HFFc6 (cell line): ENCODE data around the gene ITPR1. TPM values are rescaled to one million over a fixed set of nuclear protein-coding genes. Genes with fewer than 3 reads are reported as not detected.

Experiments
- DNase-seq: peaks from one replicate; pipeline ENCODE4 v3.0.0-alpha.2; 2018
- H3K27ac Mint-ChIP-seq: 2 replicates; pipeline ENCODE4 v1.8.0; 2020; ENCODE audit warnings: mild to moderate bottlenecking, mixed read lengths
- H3K27me3 Mint-ChIP-seq: 2 replicates; pipeline ENCODE4 v1.8.0; 2021; ENCODE audit warnings: mild to moderate bottlenecking, moderate library complexity, mixed read lengths; ENCODE audit not compliant: insufficient read depth
- H3K36me3 Mint-ChIP-seq: 2 replicates; pipeline ENCODE4 v1.8.0; 2021; ENCODE audit warnings: low read depth, mixed read lengths
- H3K4me1 Mint-ChIP-seq: 2 replicates; pipeline ENCODE4 v1.8.0; 2020; ENCODE audit warnings: low read depth, mixed read lengths
- H3K4me3 Mint-ChIP-seq: 2 replicates; pipeline ENCODE4 v1.8.0; 2020; ENCODE audit warnings: mild to moderate bottlenecking, moderate library complexity, mixed read lengths
- H3K9me3 Mint-ChIP-seq: 2 replicates; pipeline ENCODE4 v1.8.0; 2020; ENCODE audit warnings: mild to moderate bottlenecking, mixed read lengths
- total RNA-seq, 6 experiments: library from RNA; stranded (reverse); fragmentation: NEBNext Ultra II Directional; extraction: Animal tissue kit (Norgen Biotek cat#: 25700); gene quantifications; 2 replicates in 1 of 6; 3 replicates in 5 of 6; pipeline ENCODE4 v1.2.3, GENCODE V29; 2021
- TF ChIP-seq, protein P1 (sequence below): fragments of 200-600 bp; sonication (generic); IDR thresholded peaks from 2 replicates; pipeline ENCODE4 v1.5.0; 2021; ENCODE audit warnings: antibody characterized with exemption, mild to moderate bottlenecking

ITPR1 gene
- total RNA-seq, 6 experiments from 2014 or later = 4.9 to 8.3 (median 6.1) TPM

DNA sequence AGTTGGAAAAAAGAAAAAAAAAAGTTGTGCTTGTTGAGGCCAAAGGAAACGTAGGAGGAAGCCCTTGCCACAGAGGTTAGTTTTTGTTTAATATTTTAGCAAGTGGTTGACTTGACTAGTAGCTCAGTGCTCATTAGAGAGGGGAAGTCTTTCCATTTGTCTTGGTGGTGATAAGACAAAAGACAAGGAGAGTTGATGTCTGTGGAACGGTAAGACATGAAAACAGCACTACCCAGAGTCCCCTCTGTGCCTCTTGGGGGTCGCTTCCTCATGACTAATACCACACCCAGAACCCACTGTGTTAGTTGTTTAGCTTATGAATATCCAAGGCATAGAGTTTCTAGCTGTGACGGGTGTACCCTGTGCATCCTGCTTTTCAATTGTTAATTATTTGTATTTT lies 211.4 kb downstream of the ITPR1 start:
- Mint-ChIP-seq H3K4me3 (no peak overlapping the region), H3K27ac (no peak overlapping the region), H3K9me3 (no peaks in the 10 kb centered on the region; the same call in 1 of the 2 replicates), H3K4me1 (peaks cover 7% of the 10 kb centered on the region), H3K36me3 (peaks cover 14% of the 10 kb centered on the region), H3K27me3 (peaks cover 3% of the 10 kb centered on the region)
- DNase-seq = no peak
- TF ChIP-seq, protein P1, sequence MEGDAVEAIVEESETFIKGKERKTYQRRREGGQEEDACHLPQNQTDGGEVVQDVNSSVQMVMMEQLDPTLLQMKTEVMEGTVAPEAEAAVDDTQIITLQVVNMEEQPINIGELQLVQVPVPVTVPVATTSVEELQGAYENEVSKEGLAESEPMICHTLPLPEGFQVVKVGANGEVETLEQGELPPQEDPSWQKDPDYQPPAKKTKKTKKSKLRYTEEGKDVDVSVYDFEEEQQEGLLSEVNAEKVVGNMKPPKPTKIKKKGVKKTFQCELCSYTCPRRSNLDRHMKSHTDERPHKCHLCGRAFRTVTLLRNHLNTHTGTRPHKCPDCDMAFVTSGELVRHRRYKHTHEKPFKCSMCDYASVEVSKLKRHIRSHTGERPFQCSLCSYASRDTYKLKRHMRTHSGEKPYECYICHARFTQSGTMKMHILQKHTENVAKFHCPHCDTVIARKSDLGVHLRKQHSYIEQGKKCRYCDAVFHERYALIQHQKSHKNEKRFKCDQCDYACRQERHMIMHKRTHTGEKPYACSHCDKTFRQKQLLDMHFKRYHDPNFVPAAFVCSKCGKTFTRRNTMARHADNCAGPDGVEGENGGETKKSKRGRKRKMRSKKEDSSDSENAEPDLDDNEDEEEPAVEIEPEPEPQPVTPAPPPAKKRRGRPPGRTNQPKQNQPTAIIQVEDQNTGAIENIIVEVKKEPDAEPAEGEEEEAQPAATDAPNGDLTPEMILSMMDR = no peak

GRCh38 chr3:4707324-4707723 lies 214.2 kb downstream of the ITPR1 start:
- peaks cover 23% of the 10 kb centered on the region for H3K4me1 Mint-ChIP-seq
- peaks cover 4% of the 10 kb centered on the region; the same call in 1 of the 2 replicates for H3K36me3 Mint-ChIP-seq
- peaks cover 3% of the 10 kb centered on the region for H3K27me3 Mint-ChIP-seq
- H3K27ac Mint-ChIP-seq = no peak overlapping the region
- TF ChIP-seq, protein P1 = no peak
- no peak for DNase-seq
- H3K4me3 Mint-ChIP-seq = no peak overlapping the region
- no peaks in the 10 kb centered on the region for H3K9me3 Mint-ChIP-seq

DNA sequence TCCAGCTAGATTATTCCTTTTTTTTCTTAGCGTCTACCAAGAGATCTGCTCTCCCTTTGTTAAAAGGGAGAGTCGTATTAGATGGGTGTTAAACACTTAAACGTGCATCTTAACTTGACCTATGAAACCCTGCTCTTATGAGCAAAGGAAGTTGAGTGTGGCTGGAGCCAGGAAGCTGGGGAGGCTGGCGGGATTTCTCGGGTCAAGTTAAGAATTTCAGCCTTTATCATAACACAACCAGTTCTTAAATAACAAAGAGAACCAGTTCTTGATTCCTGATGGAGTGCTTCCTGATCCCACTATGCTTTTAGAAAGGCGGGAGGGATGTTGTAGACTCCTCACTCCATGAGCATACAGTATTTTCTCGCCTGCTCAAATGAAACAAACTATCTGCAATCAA lies 215.1 kb downstream of the ITPR1 start:
- H3K4me1 Mint-ChIP-seq = peaks cover 26% of the 10 kb centered on the region
- DNase-seq = no peak
- H3K9me3 Mint-ChIP-seq = no peaks in the 10 kb centered on the region
- H3K4me3 Mint-ChIP-seq = no peak overlapping the region
- H3K27ac Mint-ChIP-seq = no peak overlapping the region
- peaks cover 3% of the 10 kb centered on the region for H3K27me3 Mint-ChIP-seq
- H3K36me3 Mint-ChIP-seq = peaks cover 4% of the 10 kb centered on the region; the same call in 1 of the 2 replicates
- TF ChIP-seq, protein P1 = no peak

DNA sequence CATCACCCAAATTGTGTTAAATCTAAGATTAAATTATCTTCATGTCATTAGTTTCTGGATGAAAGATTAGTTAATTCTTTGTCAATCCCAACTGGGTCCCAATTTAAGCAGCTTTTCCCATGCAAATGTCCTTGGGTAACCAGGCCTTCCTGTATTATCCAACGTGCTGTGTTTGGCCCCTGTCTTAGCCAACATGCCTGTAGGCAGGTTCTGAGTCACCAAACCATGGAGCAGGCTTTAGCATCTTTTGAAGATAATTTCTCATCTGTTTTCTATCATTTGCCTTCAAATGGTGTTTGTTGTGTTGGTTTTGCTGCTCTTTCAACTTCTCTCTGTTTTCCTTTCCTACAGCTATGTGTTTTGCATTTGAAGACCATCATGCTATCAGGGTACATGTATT lies 216.2 kb downstream of the ITPR1 start:
- H3K36me3 Mint-ChIP-seq = peaks cover 4% of the 10 kb centered on the region; the same call in 1 of the 2 replicates
- peaks cover 26% of the 10 kb centered on the region for H3K4me1 Mint-ChIP-seq
- H3K9me3 Mint-ChIP-seq = no peaks in the 10 kb centered on the region
- peaks cover 3% of the 10 kb centered on the region for H3K27me3 Mint-ChIP-seq
- no peak overlapping the region for H3K4me3 Mint-ChIP-seq
- peak; percentile 54 for DNase-seq
- TF ChIP-seq, protein P1 = no peak
- H3K27ac Mint-ChIP-seq = no peak overlapping the region

DNA sequence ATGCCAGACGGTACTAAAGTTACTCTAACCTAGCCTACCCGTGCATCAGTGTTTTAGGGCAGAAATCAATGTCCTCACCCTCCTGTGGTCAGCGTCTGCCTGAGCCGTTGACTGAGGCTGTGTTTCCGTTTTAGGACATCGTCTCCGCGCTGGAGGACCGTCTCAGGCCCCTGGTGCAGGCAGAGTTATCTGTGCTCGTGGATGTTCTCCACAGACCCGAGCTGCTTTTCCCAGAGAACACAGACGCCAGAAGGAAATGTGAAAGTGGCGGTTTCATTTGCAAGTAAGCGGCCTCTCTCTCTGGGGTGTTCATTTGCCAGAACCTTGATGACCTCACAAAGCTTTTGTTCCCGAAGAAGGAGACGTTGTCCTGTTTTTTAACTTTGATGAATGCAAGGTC lies 217.0 kb downstream of the ITPR1 start:
- no peak for DNase-seq
- Mint-ChIP-seq H3K27ac (no peak overlapping the region), H3K4me1 (peaks cover 26% of the 10 kb centered on the region), H3K36me3 (peaks cover 4% of the 10 kb centered on the region; the same call in 1 of the 2 replicates), H3K4me3 (no peak overlapping the region), H3K27me3 (peaks cover 2% of the 10 kb centered on the region), H3K9me3 (no peaks in the 10 kb centered on the region)
- TF ChIP-seq, protein P1 = no peak

DNA sequence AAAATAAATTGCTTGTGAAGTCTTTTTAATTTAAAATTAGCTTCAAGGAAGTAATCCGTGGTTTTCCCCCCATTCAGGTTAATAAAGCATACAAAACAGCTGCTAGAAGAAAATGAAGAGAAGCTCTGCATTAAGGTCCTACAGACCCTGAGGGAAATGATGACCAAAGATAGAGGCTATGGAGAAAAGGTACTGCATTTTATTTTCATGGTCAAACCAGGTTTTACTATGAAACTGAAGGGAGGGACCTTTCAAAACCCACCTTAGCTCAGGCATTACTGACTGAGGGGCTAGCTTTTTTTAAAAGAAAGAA lies 218.5 kb downstream of the ITPR1 start:
- peaks cover 38% of the 10 kb centered on the region for H3K4me1 Mint-ChIP-seq
- H3K27ac Mint-ChIP-seq = peak overlapping the region; percentile 1; the same call in 1 of the 2 replicates
- H3K9me3 Mint-ChIP-seq = no peaks in the 10 kb centered on the region
- H3K27me3 Mint-ChIP-seq = no peaks in the 10 kb centered on the region; the same call in none of the 2 replicates
- H3K4me3 Mint-ChIP-seq = no peak overlapping the region
- peaks cover 4% of the 10 kb centered on the region; the same call in 1 of the 2 replicates for H3K36me3 Mint-ChIP-seq
- TF ChIP-seq, protein P1 = peak; percentile 1
- no peak for DNase-seq
